Astrocyte (in vitro differentiated cells and primary cell): ENCODE results near the gene ARHGAP24. TPM values are rescaled to one million over a fixed set of nuclear protein-coding genes. Genes with fewer than 3 reads are reported as not detected.

Experiments
- DNase-seq: peaks from one replicate; pipeline ENCODE4 v3.0.0-alpha.2; 2010; ENCODE audit warnings: low read depth
- FAIRE-seq: peaks from 2 replicates; lab custom pipeline; 2011; peaks lifted over from hg19 to GRCh38; lab: Jason Lieb, UNC
- H2AFZ ChIP-seq: 2 replicates; pipeline ENCODE4 v1.6.0; 2012; ENCODE audit warnings: low read depth, low read length, inconsistent platforms
- H3K27ac ChIP-seq: 2 replicates; pipeline ENCODE4 v1.5.1; 2011; ENCODE audit warnings: low read depth, low read length, inconsistent platforms
- H3K27me3 ChIP-seq: 2 replicates; pipeline ENCODE4 v1.6.0; 2011; ENCODE audit warnings: low read length, inconsistent platforms; ENCODE audit not compliant: insufficient read depth
- H3K36me3 ChIP-seq: 2 replicates; pipeline ENCODE4 v1.5.1; 2011; ENCODE audit warnings: low read length, inconsistent platforms; ENCODE audit not compliant: insufficient read depth
- H3K4me1 ChIP-seq: 2 replicates; pipeline ENCODE4 v1.5.1; 2011; ENCODE audit warnings: low read length, inconsistent platforms; ENCODE audit not compliant: insufficient read depth
- H3K4me2 ChIP-seq: 2 replicates; pipeline ENCODE4 v1.6.0; 2012; ENCODE audit warnings: low read length, inconsistent platforms
- H3K4me3 ChIP-seq: 2 replicates; pipeline ENCODE4 v1.5.1; 2011; ENCODE audit warnings: low read depth, mild to moderate bottlenecking, low read length, inconsistent platforms; ENCODE audit not compliant: insufficient read depth
- H3K79me2 ChIP-seq: 2 replicates; pipeline ENCODE4 v1.6.0; 2012; ENCODE audit warnings: mild to moderate bottlenecking, low read length, inconsistent platforms; ENCODE audit not compliant: insufficient read depth
- H3K9ac ChIP-seq: 2 replicates; pipeline ENCODE4 v1.6.0; 2012; ENCODE audit warnings: mild to moderate bottlenecking, low read length, inconsistent platforms
- H3K9me3 ChIP-seq: 2 replicates; pipeline ENCODE4 v1.5.1; 2012; ENCODE audit warnings: low read depth, mild to moderate bottlenecking, low read length, inconsistent platforms; ENCODE audit not compliant: insufficient read depth
- H4K20me1 ChIP-seq: 2 replicates; pipeline ENCODE4 v1.6.0; 2012; ENCODE audit warnings: low read length, inconsistent platforms; ENCODE audit not compliant: insufficient read depth
- H3K27ac Mint-ChIP-seq: one replicate; pipeline ENCODE4 v1.8.0; 2021; ENCODE audit warnings: mild to moderate bottlenecking, mixed read lengths; ENCODE audit not compliant: unreplicated experiment
- H3K27me3 Mint-ChIP-seq: one replicate; pipeline ENCODE4 v1.8.0; 2021; ENCODE audit warnings: low read depth, mixed read lengths; ENCODE audit not compliant: unreplicated experiment
- H3K36me3 Mint-ChIP-seq: one replicate; pipeline ENCODE4 v1.8.0; 2021; ENCODE audit warnings: low read depth, mixed read lengths; ENCODE audit not compliant: unreplicated experiment
- H3K4me1 Mint-ChIP-seq: one replicate; pipeline ENCODE4 v1.8.0; 2021; ENCODE audit warnings: low read depth, mixed read lengths; ENCODE audit not compliant: unreplicated experiment
- H3K4me3 Mint-ChIP-seq: one replicate; pipeline ENCODE4 v1.8.0; 2021; ENCODE audit warnings: mild to moderate bottlenecking, moderate library complexity, mixed read lengths; ENCODE audit not compliant: unreplicated experiment
- H3K9me3 Mint-ChIP-seq: one replicate; pipeline ENCODE4 v1.8.0; 2021; ENCODE audit warnings: mild to moderate bottlenecking, mixed read lengths; ENCODE audit not compliant: unreplicated experiment
- CTCF ChIP-seq: IDR thresholded peaks from 2 replicates; pipeline ENCODE4 v1.5.1; 2011; ENCODE audit warnings: low read depth, mild to moderate bottlenecking, inconsistent platforms, low read length, moderate library complexity; ENCODE audit not compliant: insufficient read depth
- EZH2 ChIP-seq: IDR thresholded peaks from 2 replicates; pipeline ENCODE4 v1.6.1; 2012; ENCODE audit warnings: mild to moderate bottlenecking, low read length, inconsistent platforms; ENCODE audit not compliant: insufficient read depth
- total RNA-seq: library from RNA; stranded (reverse); gene quantifications from 2 replicates; pipeline ENCODE4 v1.2.1, GENCODE V29; 2021

Gene ARHGAP24
- total RNA-seq, 1 donor from 2014 or later = 2.1 TPM

DNA sequence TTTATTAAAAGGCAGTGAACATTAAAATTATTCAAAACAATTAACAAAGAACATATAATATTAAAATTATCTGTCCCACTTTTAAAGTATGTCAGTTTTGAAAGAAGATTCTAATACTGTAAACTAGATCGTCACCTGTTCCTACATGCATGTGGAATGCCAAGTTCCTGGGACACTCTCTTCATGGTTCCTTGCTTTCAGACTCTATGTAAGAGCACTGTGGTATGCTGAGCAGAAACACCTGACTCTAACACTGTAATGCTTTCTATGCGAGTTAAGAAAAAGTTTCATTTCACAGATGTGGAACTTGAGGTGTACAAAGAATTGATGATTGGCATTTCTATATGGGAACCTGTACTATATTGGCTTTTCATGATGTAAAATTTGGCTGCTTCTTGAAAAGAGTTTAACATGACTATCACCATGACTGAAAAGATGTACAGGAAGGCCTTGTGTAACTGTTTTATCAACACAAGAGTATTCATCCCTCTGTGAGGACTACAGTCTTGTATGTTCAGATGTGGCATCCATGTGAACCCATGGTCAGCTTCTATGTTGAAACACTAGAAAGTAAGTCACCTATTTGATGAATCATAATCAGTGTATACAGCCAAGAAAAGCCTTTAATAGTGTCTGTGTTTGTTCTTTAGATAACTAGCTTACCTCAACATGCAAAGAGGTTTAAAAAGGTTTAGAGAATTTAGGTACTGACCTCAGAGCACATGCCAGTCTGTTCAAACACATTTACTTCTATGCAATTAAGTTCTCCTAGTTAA is 354.5 kb downstream of the ARHGAP24 start:
- TF ChIP-seq EZH2 (no peak), CTCF (no peak)
- FAIRE-seq (peak; percentile 49), DNase-seq (peak; percentile 51)
- H3K36me3 ChIP-seq = no peaks in the 10 kb centered on the region
- H3K9me3 ChIP-seq = no peaks in the 10 kb centered on the region
- Mint-ChIP-seq H3K27me3 (no peaks in the 10 kb centered on the region), H3K4me3 (no peak overlapping the region), H3K4me1 (peaks cover 27% of the 10 kb centered on the region), H3K27ac (no peak overlapping the region), H3K36me3 (no peaks in the 10 kb centered on the region), H3K9me3 (no peaks in the 10 kb centered on the region)
- no peak overlapping the region for H3K4me2 ChIP-seq
- H3K4me1 ChIP-seq = peaks cover 20% of the 10 kb centered on the region
- H3K9ac ChIP-seq = no peak overlapping the region
- H3K27me3 ChIP-seq = no peaks in the 10 kb centered on the region
- H4K20me1 ChIP-seq = peaks cover 3% of the 10 kb centered on the region
- H3K79me2 ChIP-seq = no peaks in the 10 kb centered on the region
- no peak overlapping the region for H2AFZ ChIP-seq
- no peak overlapping the region for H3K4me3 ChIP-seq
- no peak overlapping the region for H3K27ac ChIP-seq

DNA sequence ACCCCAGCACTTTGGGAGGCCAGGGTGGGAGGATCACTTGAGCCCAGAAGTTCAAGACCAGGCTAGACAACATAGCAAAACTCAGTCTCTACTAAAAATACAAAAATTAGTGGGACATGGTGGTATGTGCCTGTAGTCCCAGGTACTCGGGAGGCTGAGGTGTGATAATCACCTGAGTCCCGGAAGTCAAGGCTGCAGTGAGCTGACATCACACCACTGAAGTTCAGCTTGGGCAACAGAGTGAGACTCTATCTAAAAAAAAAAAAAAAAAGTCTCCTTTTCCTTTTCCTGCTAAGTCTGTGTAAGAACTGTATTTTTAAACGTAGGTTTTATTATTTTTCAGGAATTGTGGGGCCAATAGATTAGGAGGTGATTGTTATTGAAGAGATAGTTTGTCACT is 356.7 kb downstream of the ARHGAP24 start:
- no peaks in the 10 kb centered on the region for H3K27me3 Mint-ChIP-seq

More for the DNA sequence above, 356.7 kb downstream of the ARHGAP24 start:
- no peaks in the 10 kb centered on the region for H3K36me3 Mint-ChIP-seq
- Histone ChIP-seq H3K4me3 (no peak overlapping the region), H3K4me2 (no peak overlapping the region), H3K9me3 (no peaks in the 10 kb centered on the region), H3K27ac (no peak overlapping the region), H3K9ac (no peak overlapping the region), H3K27me3 (no peaks in the 10 kb centered on the region), H4K20me1 (peaks cover 12% of the 10 kb centered on the region), H3K4me1 (peaks cover 13% of the 10 kb centered on the region), H2AFZ (no peak overlapping the region), H3K36me3 (no peaks in the 10 kb centered on the region), H3K79me2 (no peaks in the 10 kb centered on the region)
- H3K27ac Mint-ChIP-seq = no peak overlapping the region
- no peaks in the 10 kb centered on the region for H3K9me3 Mint-ChIP-seq
- TF ChIP-seq EZH2 (no peak), CTCF (no peak)
- FAIRE-seq (no peak), DNase-seq (no peak)
- peaks cover 17% of the 10 kb centered on the region for H3K4me1 Mint-ChIP-seq
- no peak overlapping the region for H3K4me3 Mint-ChIP-seq
